ES-I3 (cell line): ENCODE data around the gene ZNF789.

Source experiments
- H3K36me3 ChIP-seq: 2 replicates; pipeline ENCODE4 v1.6.1; 2013; ENCODE audit warnings: mild to moderate bottlenecking, low read length, control low read depth, moderate library complexity; ENCODE audit not compliant: insufficient read depth
- H3K4me1 ChIP-seq: 2 replicates; pipeline ENCODE4 v1.6.1; 2013; ENCODE audit warnings: mild to moderate bottlenecking, control low read depth, low read length; ENCODE audit not compliant: insufficient read depth
- H3K9ac ChIP-seq: 2 replicates; pipeline ENCODE4 v1.6.1; 2013; ENCODE audit warnings: low read depth, mild to moderate bottlenecking, low read length, moderate library complexity
- H3K9me3 ChIP-seq: 2 replicates; pipeline ENCODE4 v1.6.1; 2013; ENCODE audit warnings: mild to moderate bottlenecking, low read length, moderate library complexity; ENCODE audit not compliant: control insufficient read depth, insufficient read depth

Gene ZNF789

DNA sequence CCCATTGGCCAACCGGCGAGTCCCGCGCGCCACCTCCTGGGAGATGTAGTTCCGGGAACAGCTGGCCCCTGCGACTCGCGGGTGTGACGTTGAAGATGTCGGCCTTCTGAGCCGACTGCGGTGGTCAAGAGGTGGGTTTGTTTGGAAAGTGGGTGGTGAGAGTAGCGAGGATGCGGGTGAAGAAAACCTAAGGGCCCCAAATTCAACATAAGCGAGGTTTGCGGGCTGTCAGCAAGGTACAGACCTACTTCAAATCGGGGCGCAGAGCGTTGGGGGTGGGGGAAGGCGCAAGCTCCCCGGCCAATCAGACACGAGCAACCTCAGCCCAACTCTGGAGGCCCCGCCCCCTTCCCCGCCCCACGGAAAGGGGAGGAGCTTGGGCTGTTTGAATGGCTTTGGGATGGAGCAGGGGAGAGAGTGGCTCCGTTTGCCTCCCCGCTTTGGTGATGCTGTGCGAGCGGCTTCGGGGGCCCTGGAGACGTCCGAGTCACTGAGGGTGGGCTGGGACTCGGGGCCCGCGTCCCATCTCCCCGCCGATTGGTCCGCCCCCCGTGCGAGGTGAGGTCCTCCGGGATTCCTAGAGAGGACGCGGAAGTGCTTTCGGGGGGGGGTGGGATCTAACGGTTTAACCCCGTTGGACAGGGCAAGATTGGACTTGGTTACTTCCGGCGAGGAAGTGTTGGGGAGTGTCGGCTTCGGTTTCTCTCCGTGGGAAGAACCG, 32.1 kb downstream of the ZNF789 start, which contains the start of gene ZKSCAN5:
Gene ZKSCAN5, plus strand, starts transcription at position 60 of the 721 bp plus-strand sequence. CDS start 1,383 bp downstream, outside the sequence.
- H3K9me3 ChIP-seq = no peaks in the 10 kb centered on the region
- H3K36me3 ChIP-seq = no peaks in the 10 kb centered on the region
- H3K4me1 ChIP-seq = no peaks in the 10 kb centered on the region
- H3K9ac ChIP-seq = peak within 1 kb of the TSS; percentile 91

DNA sequence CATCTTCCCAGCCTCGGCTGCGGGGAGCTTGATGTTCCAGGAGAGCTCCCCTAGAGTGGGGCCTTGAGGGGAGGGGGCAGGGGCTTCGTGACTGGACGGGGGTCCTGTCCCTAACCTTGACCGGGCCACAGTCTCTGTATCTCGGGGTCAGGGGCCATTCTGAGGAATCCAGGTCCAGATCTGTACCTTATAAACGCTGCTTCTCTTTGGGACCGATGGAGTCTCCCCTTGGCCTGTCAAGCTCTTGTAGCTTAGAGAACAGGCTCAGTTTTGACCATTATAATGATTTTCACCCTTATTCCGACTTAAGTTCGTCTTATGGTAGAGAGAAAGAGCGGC, 32.6 kb downstream of the ZNF789 start:
- H3K36me3 ChIP-seq = no peaks in the 10 kb centered on the region
- no peaks in the 10 kb centered on the region for H3K9me3 ChIP-seq
- no peaks in the 10 kb centered on the region for H3K4me1 ChIP-seq
- peak overlapping the region; percentile 91 for H3K9ac ChIP-seq

DNA sequence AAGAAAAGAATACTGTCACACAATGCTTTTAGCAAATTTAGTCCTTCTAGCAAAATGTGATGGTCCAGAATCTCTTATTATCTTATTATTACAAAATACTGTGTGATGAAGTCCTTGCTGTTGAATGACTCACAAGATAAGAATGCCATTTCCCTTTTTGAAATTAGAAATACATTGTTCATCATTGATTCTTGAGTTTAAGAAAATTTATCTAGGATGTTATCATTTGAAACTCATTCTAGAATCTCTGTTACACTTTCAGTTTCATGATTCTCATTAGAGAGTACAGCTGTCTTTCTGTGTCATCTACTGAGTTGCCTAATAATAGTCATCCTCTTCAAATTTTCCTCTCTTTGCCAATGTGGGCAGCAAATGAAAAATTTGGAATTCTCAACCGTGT, 41.4 kb downstream of the ZNF789 start:
- H3K36me3 ChIP-seq = peaks cover 12% of the 10 kb centered on the region
- H3K4me1 ChIP-seq = no peaks in the 10 kb centered on the region
- no peaks in the 10 kb centered on the region for H3K9me3 ChIP-seq
- H3K9ac ChIP-seq = no peak overlapping the region

DNA sequence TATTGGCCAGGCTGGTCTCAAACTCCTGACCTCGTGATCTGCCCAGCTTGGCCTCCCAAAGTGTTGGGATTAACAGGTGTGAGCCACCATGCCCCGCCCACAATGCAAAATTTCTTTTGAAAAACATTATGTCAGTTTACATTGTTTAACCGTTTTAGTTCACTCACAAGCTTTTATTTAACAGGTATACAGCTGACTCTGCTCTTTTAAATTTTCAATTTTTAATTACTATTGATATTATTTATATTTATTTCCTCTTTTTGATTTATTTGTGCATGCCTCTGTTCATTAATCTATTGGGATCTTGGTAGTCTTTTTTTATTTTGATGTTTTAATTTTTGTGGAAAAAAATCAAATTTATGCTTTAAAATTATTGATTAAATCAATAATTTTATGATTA, 48.7 kb downstream of the ZNF789 start:
- peaks cover 18% of the 10 kb centered on the region; the same call in 1 of the 2 replicates for H3K36me3 ChIP-seq
- no peaks in the 10 kb centered on the region for H3K9me3 ChIP-seq
- no peak overlapping the region for H3K9ac ChIP-seq
- H3K4me1 ChIP-seq = no peaks in the 10 kb centered on the region

DNA sequence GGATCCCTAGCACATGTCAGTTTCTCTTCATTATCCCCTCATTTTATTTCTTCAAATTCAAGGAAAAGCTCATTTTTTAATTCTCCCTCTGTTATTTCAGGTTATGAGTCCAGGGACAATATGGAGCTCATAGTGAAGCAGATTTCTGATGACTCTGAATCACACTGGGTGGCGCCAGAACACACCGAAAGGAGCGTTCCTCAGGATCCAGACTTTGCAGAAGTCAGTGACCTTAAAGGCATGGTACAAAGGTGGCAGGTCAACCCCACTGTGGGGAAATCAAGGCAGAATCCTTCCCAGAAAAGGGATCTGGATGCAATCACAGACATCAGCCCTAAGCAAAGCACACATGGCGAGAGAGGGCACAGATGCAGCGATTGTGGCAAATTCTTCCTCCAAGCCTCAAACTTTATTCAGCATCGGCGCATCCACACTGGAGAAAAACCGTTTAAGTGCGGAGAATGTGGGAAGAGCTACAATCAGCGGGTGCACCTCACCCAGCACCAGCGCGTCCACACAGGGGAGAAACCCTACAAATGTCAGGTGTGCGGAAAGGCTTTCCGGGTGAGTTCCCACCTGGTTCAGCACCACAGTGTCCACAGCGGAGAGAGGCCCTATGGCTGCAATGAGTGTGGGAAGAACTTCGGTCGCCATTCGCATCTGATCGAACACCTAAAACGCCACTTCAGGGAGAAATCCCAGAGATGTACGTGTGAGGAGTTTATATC, 53.2 kb downstream of the ZNF789 start:
- Histone ChIP-seq H3K9ac (no peak overlapping the region), H3K4me1 (no peaks in the 10 kb centered on the region), H3K36me3 (peaks cover 24% of the 10 kb centered on the region), H3K9me3 (peaks cover 13% of the 10 kb centered on the region)

DNA sequence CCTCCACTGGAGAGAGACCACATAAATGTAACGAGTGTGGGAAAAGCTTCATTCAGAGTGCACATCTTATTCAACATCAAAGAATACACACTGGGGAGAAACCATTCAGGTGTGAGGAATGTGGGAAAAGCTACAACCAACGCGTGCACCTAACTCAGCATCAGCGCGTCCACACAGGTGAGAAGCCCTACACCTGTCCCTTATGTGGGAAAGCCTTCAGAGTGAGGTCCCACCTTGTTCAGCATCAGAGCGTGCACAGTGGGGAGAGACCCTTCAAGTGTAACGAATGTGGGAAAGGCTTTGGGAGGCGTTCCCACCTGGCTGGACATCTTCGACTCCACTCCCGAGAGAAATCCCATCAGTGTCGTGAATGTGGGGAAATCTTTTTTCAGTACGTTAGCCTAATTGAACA, 58.7 kb downstream of the ZNF789 start:
- no peak overlapping the region for H3K9ac ChIP-seq
- H3K4me1 ChIP-seq = no peaks in the 10 kb centered on the region
- peaks cover 44% of the 10 kb centered on the region for H3K36me3 ChIP-seq
- peaks cover 42% of the 10 kb centered on the region for H3K9me3 ChIP-seq

DNA sequence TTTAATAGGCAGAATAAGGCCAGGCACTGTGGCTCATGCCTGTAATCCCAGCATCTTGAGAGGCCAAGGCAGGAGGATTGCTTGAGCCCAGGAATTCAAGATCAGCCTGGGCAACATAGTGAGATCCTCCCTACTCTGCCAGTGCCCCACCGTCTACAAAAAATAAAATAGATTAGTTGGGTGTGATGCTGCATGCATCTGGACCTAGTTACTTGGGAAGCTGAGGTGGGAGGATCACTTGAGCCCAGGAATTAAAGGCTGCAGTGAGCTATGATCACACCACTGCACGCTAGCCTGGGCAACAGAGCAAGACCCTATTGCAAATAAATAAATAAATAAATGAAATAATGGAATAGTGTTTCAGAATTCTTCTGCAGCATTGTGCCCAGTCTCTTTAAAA, 63.0 kb downstream of the ZNF789 start:
- H3K36me3 ChIP-seq = peaks cover 27% of the 10 kb centered on the region
- peaks cover 30% of the 10 kb centered on the region for H3K9me3 ChIP-seq
- H3K4me1 ChIP-seq = no peaks in the 10 kb centered on the region
- no peak overlapping the region for H3K9ac ChIP-seq
